Medulla oblongata (tissue), 1 donor: ENCODE data around the gene C4A.
"Not testable (repeated sequence)": the region's sequence is repeated elsewhere in the genome, so short reads cannot be mapped to it uniquely, and the experiment has no call there.

Experiments
- DNase-seq: peaks from one replicate; pipeline ENCODE4 v3.0.0-alpha.2; 2015; ENCODE audit errors: extremely low spot score

The C4A gene

DNA sequence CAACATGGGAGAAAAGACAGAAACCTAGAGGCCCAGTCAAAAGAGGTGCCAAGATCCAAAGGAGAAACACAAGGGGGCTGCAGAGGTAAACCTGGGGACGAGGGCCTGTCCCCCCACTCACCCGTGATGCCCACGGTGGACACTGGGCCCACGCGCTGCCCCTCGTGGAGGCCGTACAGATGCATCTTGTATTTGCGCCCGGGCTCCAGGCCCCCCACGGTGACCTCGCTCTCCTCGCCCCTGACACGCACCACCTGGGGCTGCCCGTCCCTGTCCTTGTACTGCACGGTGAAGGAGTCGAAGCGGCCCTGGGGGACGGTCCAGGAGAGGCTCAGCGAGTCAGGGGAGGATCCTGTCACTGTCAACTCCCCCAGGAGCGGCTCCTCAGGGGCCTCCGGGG is 67.3 kb downstream of the C4A start:
- not testable (repeated sequence) for DNase-seq

DNA sequence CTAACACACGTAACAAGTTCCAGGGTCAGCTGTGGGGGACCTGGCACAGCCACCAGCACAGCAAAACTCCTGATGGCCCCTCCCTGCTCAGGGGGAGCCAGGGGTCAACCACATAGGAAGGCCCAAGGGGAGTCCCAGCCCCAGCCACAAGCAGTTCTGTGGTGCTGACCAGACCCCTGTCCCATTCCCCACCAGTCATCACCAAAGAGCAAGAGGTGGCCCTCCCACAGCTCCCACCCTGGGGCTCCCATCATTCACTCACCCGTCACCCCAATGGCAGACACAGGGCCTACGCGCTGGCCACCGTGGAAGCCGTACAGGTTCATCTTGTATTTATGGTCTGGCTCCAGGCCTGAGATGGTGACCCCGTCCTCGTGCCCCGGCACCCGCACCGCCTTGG is 67.9 kb downstream of the C4A start:
- not testable (repeated sequence) for DNase-seq

GRCh38 chr6:32050562-32050961 is 68.7 kb downstream of the C4A start:
- DNase-seq, result no peak
